GM12873 (cell line): ENCODE measurements around the gene GIGYF2.

Experiments
- TF ChIP-seq, protein P1 (sequence below): IDR thresholded peaks from 2 replicates; pipeline ENCODE4 v1.5.1; 2012; ENCODE audit warnings: low read depth, mild to moderate bottlenecking, moderate library complexity, low read length, control low read depth; ENCODE audit not compliant: insufficient read depth; ENCODE audit errors: missing control alignments

The GIGYF2 gene

DNA sequence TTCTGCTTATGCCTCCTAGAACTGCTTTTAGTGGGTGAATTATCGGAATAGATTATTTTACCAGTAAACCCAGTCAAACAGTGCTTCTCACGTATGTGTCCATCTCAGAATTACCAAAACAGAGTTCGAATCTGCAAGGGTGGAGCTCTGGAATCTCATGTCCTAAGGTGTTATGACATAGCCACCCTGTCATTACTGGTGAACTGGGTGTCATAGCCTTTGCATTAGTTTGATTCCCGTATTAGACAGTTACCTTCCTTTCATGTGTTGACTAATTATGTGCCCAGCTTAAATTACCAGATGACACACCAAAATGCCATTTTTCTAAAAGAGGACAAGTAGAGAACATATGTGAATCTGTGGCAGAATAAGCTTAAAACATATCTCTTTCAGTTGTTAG is 94.4 kb downstream of the GIGYF2 start:
- TF ChIP-seq, protein P1, sequence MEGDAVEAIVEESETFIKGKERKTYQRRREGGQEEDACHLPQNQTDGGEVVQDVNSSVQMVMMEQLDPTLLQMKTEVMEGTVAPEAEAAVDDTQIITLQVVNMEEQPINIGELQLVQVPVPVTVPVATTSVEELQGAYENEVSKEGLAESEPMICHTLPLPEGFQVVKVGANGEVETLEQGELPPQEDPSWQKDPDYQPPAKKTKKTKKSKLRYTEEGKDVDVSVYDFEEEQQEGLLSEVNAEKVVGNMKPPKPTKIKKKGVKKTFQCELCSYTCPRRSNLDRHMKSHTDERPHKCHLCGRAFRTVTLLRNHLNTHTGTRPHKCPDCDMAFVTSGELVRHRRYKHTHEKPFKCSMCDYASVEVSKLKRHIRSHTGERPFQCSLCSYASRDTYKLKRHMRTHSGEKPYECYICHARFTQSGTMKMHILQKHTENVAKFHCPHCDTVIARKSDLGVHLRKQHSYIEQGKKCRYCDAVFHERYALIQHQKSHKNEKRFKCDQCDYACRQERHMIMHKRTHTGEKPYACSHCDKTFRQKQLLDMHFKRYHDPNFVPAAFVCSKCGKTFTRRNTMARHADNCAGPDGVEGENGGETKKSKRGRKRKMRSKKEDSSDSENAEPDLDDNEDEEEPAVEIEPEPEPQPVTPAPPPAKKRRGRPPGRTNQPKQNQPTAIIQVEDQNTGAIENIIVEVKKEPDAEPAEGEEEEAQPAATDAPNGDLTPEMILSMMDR = no peak

DNA sequence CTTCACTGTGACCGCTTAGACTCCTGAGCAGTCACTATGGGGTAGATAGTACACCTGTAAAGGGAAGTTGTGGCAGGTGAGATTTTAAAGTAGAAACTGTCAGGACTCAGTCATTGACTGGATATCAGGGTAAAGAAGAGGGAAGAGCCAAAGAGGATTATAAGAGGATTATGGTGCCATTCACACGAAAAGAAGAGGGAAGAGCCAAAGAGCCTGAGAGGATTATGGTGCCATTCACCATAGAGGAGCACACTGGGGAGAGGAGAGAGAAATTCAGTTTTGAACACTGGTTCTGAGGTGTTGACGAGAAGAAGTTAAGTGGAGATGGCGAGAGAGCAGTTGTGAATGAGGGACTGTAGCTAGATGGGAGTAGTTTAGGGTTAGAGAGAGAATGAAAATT is 96.1 kb downstream of the GIGYF2 start:
- TF ChIP-seq, protein P1 = no peak

DNA sequence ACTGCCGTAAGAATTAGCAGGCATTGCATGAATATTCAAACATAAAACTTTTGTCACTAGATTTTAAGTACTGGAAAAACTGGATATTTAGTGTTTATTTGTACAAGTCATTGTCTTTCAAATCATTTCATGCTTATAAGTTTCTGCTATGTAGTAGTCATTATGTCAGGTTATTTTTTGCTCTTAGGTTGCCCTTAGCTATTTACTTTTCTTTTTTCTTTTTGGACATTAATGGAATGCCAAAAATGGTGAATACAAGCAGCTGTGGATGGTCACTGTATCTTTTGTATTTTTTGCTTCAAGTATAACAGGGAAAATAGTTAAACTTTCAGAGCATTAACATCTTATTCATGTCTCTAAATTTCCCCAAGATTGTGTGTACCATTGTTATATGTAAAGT is 97.8 kb downstream of the GIGYF2 start:
- TF ChIP-seq, protein P1 = no peak

DNA sequence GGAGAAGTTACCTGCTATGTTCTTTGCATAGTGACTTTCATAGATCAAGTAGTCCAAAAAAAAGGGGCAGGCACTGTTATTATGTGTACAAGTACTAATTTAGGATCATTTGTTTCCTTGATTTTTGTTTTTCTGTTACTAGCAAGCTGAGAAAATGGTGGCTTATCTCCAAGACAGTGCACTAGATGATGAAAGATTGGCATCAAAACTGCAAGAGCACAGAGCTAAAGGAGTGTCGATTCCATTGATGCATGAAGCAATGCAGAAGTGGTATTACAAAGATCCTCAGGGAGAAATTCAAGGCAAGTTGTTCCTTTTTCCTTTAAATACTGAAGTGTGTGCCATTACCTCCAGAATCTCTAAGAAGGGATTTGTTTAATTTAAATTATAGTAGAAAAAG is 98.8 kb downstream of the GIGYF2 start:
- TF ChIP-seq, protein P1 = no peak

DNA sequence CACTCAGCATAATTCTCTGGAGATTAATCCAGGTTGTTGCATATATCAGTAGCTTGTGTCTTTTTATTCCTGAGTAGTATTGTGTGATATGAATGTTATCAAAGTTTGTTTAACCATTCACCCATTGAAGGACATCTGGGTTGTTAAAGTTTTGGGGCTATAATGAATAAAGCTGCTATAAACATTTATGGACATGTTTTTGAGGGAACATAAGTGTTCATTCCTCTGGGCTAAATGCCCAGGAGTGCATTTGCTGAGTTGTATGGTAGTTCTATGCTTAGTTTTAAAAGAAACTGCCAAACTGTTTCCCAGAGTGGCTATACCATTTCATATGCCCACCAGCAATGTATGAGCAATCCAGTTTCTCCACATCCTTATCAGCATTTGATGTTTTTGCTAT is 101.1 kb downstream of the GIGYF2 start:
- TF ChIP-seq, protein P1 = no peak

DNA sequence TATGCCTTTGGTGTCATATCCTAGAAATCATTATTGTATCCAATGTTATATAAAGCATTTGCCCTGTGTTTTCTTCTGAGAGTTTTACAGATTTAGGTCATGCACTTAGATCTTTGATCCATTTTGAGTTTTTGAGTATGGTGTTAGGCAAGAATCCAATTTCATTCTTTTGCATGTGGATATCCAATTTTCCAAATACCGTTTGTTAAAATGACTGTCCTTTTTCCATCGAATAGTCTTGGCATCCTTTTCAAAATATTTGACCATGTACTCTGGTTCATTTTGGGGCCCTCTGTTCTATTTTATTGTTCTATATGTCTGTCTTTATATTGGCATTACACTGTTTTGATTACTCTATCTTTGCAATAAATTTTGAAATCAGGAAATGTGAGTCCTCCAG is 103.0 kb downstream of the GIGYF2 start:
- TF ChIP-seq, protein P1 = no peak

DNA sequence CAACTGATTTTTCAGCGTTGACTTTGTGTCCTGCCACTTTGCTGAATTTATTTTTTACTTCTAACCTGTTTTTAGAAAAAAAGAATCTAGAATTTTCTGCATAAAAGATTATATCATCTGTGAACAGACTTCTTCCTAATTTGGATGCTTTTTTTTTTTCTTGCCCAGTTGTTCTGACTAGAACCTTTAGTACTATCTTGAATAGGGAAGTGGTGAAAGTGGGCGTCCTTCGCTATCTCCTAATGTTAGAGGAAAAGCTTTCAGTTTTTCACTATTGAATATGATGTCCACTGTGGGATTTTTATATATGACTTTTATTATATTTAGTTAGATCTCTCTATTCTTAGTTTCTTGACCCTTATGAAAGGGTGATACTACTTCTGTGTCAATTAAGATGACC is 105.0 kb downstream of the GIGYF2 start:
- TF ChIP-seq, protein P1 = no peak
